H9 (cell line): Measurements from ENCODE around the gene PLXNB1. TPM values are rescaled to one million over a fixed set of nuclear protein-coding genes. Genes with fewer than 3 reads are reported as not detected.

Experiments used
- DNase-seq: peaks from one replicate; pipeline ENCODE4 v3.0.0-alpha.2; 2017
- H2AFZ ChIP-seq: one replicate; pipeline ENCODE4 v1.6.1; 2013; ENCODE audit warnings: mild to moderate bottlenecking, low read length, control low read depth, moderate library complexity
- H2AK5ac ChIP-seq: 2 replicates; pipeline ENCODE4 v1.6.1; 2013; ENCODE audit warnings: low read length, control low read depth, mixed read lengths; ENCODE audit not compliant: insufficient read length
- H2BK120ac ChIP-seq: one replicate; pipeline ENCODE4 v1.6.1; 2013; ENCODE audit warnings: low read depth, mild to moderate bottlenecking, low read length, control low read depth, inconsistent platforms; ENCODE audit not compliant: poor library complexity, severe bottlenecking
- H2BK12ac ChIP-seq: 2 replicates; pipeline ENCODE4 v1.6.1; 2013; ENCODE audit warnings: low read length, control low read depth, mixed read lengths, low read depth; ENCODE audit not compliant: insufficient read length
- H2BK15ac ChIP-seq: 2 replicates; pipeline ENCODE4 v1.6.1; 2013; ENCODE audit warnings: low read depth, low read length, control low read depth
- H2BK20ac ChIP-seq: one replicate; pipeline ENCODE4 v1.6.1; 2013; ENCODE audit warnings: low read depth, mild to moderate bottlenecking, low read length, control low read depth, inconsistent platforms; ENCODE audit not compliant: poor library complexity, severe bottlenecking
- H2BK5ac ChIP-seq: 2 replicates; pipeline ENCODE4 v1.6.1; 2013; ENCODE audit warnings: low read length, control low read depth, mixed read lengths; ENCODE audit not compliant: insufficient read length
- H3K14ac ChIP-seq: 2 replicates; pipeline ENCODE4 v1.6.1; 2013; ENCODE audit warnings: low read length, control low read depth; ENCODE audit not compliant: insufficient read depth
- H3K18ac ChIP-seq: 2 replicates; pipeline ENCODE4 v1.6.1; 2013; ENCODE audit warnings: low read depth, mild to moderate bottlenecking, mixed read lengths, low read length, control low read depth; ENCODE audit not compliant: insufficient read length
- H3K23ac ChIP-seq: 2 replicates; pipeline ENCODE4 v1.6.1; 2013; ENCODE audit warnings: low read length, control low read depth, mixed read lengths, low read depth; ENCODE audit not compliant: insufficient read length
- H3K23me2 ChIP-seq: 2 replicates; pipeline ENCODE4 v1.6.1; 2013; ENCODE audit warnings: low read depth, mild to moderate bottlenecking, mixed read lengths, low read length, control low read depth; ENCODE audit not compliant: insufficient read length, poor library complexity, severe bottlenecking
- H3K27ac ChIP-seq: 2 replicates; pipeline ENCODE4 v1.5.1; 2013; ENCODE audit warnings: low read length, control low read depth, mixed read lengths, low read depth; ENCODE audit not compliant: insufficient read length
- H3K27me3 ChIP-seq: 2 replicates; pipeline ENCODE4 v1.6.1; 2013; ENCODE audit warnings: low read length, control low read depth, inconsistent platforms; ENCODE audit not compliant: insufficient read depth
- H3K4ac ChIP-seq: 2 replicates; pipeline ENCODE4 v1.6.1; 2013; ENCODE audit warnings: low read depth, mild to moderate bottlenecking, control low read depth, inconsistent platforms, low read length, moderate library complexity
- H3K4me1 ChIP-seq: 2 replicates; pipeline ENCODE4 v1.6.1; 2013; ENCODE audit warnings: low read length, control low read depth, inconsistent platforms; ENCODE audit not compliant: insufficient read depth
- H3K4me2 ChIP-seq: 2 replicates; pipeline ENCODE4 v1.6.1; 2013; ENCODE audit warnings: low read length, control low read depth, mixed read lengths; ENCODE audit not compliant: insufficient read length, insufficient read depth
- H3K56ac ChIP-seq: 2 replicates; pipeline ENCODE4 v1.6.1; 2013; ENCODE audit warnings: low read depth, mild to moderate bottlenecking, mixed read lengths, low read length, control low read depth; ENCODE audit not compliant: insufficient read length
- H3K79me1 ChIP-seq: 2 replicates; pipeline ENCODE4 v1.6.1; 2013; ENCODE audit warnings: low read depth, mild to moderate bottlenecking, moderate library complexity, low read length, control low read depth, inconsistent platforms; ENCODE audit not compliant: insufficient read depth, poor library complexity, severe bottlenecking
- H3K79me2 ChIP-seq: 2 replicates; pipeline ENCODE4 v1.6.1; 2013; ENCODE audit warnings: low read length, control low read depth, inconsistent platforms; ENCODE audit not compliant: insufficient read depth
- H3K9ac ChIP-seq: 2 replicates; pipeline ENCODE4 v1.6.1; 2013; ENCODE audit warnings: low read length, control low read depth, mixed read lengths; ENCODE audit not compliant: insufficient read length; ENCODE audit errors: extremely low read depth
- H3K9me3 ChIP-seq: one replicate; pipeline ENCODE4 v1.6.1; 2013; ENCODE audit warnings: low read depth, low read length, inconsistent platforms; ENCODE audit not compliant: control insufficient read depth
- H3T11ph ChIP-seq: one replicate; pipeline ENCODE4 v1.6.1; 2013; ENCODE audit warnings: mild to moderate bottlenecking, low read length, control low read depth, inconsistent platforms
- H4K20me1 ChIP-seq: one replicate; pipeline ENCODE4 v1.6.1; 2013; ENCODE audit not compliant: control insufficient read depth, insufficient read length, insufficient read depth
- H4K5ac ChIP-seq: 2 replicates; pipeline ENCODE4 v1.6.1; 2013; ENCODE audit warnings: low read depth, mild to moderate bottlenecking, mixed read lengths, low read length, control low read depth; ENCODE audit not compliant: insufficient read length
- H4K8ac ChIP-seq: replicated peaks from 2 replicates; pipeline ENCODE4 v1.6.1; 2013; ENCODE audit warnings: low read length, control low read depth, mixed read lengths, low read depth; ENCODE audit not compliant: insufficient read length
- H4K91ac ChIP-seq: 2 replicates; pipeline ENCODE4 v1.6.1; 2013; ENCODE audit warnings: low read depth, mild to moderate bottlenecking, moderate library complexity, mixed read lengths, low read length, control low read depth; ENCODE audit not compliant: insufficient read length
- H3K27ac Mint-ChIP-seq, 3 experiments: 2 replicates in 2 of 3; 3 replicates in 1 of 3; pipeline ENCODE4 v1.8.0; 2020 to 2021; ENCODE audit warnings: mixed read lengths in 3 of 3, mild to moderate bottlenecking in 1 of 3, moderate library complexity in 1 of 3
- H3K27me3 Mint-ChIP-seq: 2 replicates; pipeline ENCODE4 v1.8.0; 2021; ENCODE audit warnings: low read depth, mild to moderate bottlenecking, moderate library complexity, mixed read lengths
- H3K36me3 Mint-ChIP-seq, 3 experiments: 2 replicates in 2 of 3; 3 replicates in 1 of 3; pipeline ENCODE4 v1.8.0; 2020 to 2021; ENCODE audit warnings: low read depth in 3 of 3, mixed read lengths in 3 of 3; ENCODE audit not compliant: insufficient read depth in 1 of 3
- H3K4me1 Mint-ChIP-seq, 2 experiments: 2 replicates each; pipeline ENCODE4 v1.8.0; 2020; ENCODE audit warnings: mixed read lengths in 2 of 2
- H3K4me3 Mint-ChIP-seq, 2 experiments: 2 replicates in 1 of 2; 3 replicates in 1 of 2; pipeline ENCODE4 v1.8.0; 2020 to 2021; ENCODE audit warnings: mild to moderate bottlenecking in 2 of 2, mixed read lengths in 2 of 2, moderate library complexity in 1 of 2
- H3K9me3 Mint-ChIP-seq, 2 experiments: 2 replicates in 1 of 2; 3 replicates in 1 of 2; pipeline ENCODE4 v1.8.0; 2020; ENCODE audit warnings: mild to moderate bottlenecking in 2 of 2, mixed read lengths in 2 of 2, moderate library complexity in 1 of 2
- CTCF ChIP-seq: fragments of 200-600 bp; sonication (generic); conservative IDR thresholded peaks from 3 replicates; pipeline ENCODE4 v1.8.0; 2021; ENCODE audit warnings: antibody characterized with exemption, mild to moderate bottlenecking
- WGBS: extraction: QIAGEN DNeasy Blood & Tissue Kit; methylation state at CpG from one replicate; pipeline ENCODE4 v1.1.7; 2013; ENCODE audit warnings: missing lambda C conversion rate, low lambda C conversion rate, mixed read lengths; ENCODE audit not compliant: insufficient read length; ENCODE audit errors: extremely low coverage; 5-methylcytosine and 5-hydroxymethylcytosine counted together
- total RNA-seq: library from RNA; stranded (reverse); gene quantifications from 2 replicates; pipeline ENCODE4 v1.2.1, GENCODE V29; 2021

The PLXNB1 gene
- total RNA-seq, 1 experiment from 2014 or later: 184 TPM

GRCh38 chr3:48465237-48465530, 35.3 kb upstream of the PLXNB1 start:
- no peak for DNase-seq
- H3K23ac ChIP-seq: no peak overlapping the region
- H3K56ac ChIP-seq: no peak overlapping the region
- no peak overlapping the region for H2AK5ac ChIP-seq
- WGBS: no CpG with 5 or more reads among the region's 7 CpGs
- no peak overlapping the region for H2BK12ac ChIP-seq
- Mint-ChIP-seq H3K4me1 (peaks cover 16 to 26% of the 10 kb centered on the region in 2 experiments), H3K27ac (peak overlapping the region in 2 of 3 experiments; percentile 99; a peak in 4 of 7 replicates), H3K4me3 (no peak overlapping the region), H3K36me3 (peaks cover 13 to 46% (median 45%) of the 10 kb centered on the region in 3 experiments), H3K27me3 (no peaks in the 10 kb centered on the region; the same call in 1 of the 2 replicates), H3K9me3 (no peaks in the 10 kb centered on the region)
- peak overlapping the region; percentile 20; the same call in 1 of the 2 replicates for H3K14ac ChIP-seq
- H3K27me3 ChIP-seq: no peaks in the 10 kb centered on the region
- H2BK5ac ChIP-seq: no peak overlapping the region
- no peak overlapping the region for H3T11ph ChIP-seq
- no peak overlapping the region for H4K91ac ChIP-seq
- H3K9me3 ChIP-seq: no peaks in the 10 kb centered on the region
- H4K20me1 ChIP-seq: no peaks in the 10 kb centered on the region
- no peaks in the 10 kb centered on the region for H3K79me1 ChIP-seq
- TF ChIP-seq CTCF: no peak
- no peak overlapping the region for H4K5ac ChIP-seq
- H3K4ac ChIP-seq: no peak overlapping the region
- H2AFZ ChIP-seq: no peak overlapping the region
- no peak overlapping the region for H3K4me2 ChIP-seq
- no peaks in the 10 kb centered on the region for H3K23me2 ChIP-seq
- no peak overlapping the region for H2BK15ac ChIP-seq
- no peak overlapping the region for H3K27ac ChIP-seq
- H3K18ac ChIP-seq: no peak overlapping the region
- H3K4me1 ChIP-seq: no peaks in the 10 kb centered on the region
- no peak overlapping the region for H3K9ac ChIP-seq
- no peak overlapping the region for H2BK20ac ChIP-seq
- H2BK120ac ChIP-seq: no peak overlapping the region
- no peaks in the 10 kb centered on the region; the same call in 1 of the 2 replicates for H3K79me2 ChIP-seq
- no peak overlapping the region for H4K8ac ChIP-seq
